Progenitor cell of endocrine pancreas (in vitro differentiated cells): ENCODE results near the gene FIBIN. TPM values are rescaled to one million over a fixed set of nuclear protein-coding genes. Genes with fewer than 3 reads are reported as not detected.

Source experiments
- DNase-seq: peaks from one replicate; pipeline ENCODE4 v3.0.0; 2021; ENCODE audit warnings: low spot score; ENCODE audit not compliant: unreplicated experiment
- H3K27ac Mint-ChIP-seq: 2 replicates; pipeline ENCODE4 v1.8.0; 2021; ENCODE audit warnings: mild to moderate bottlenecking, moderate library complexity, mixed read lengths
- H3K27me3 Mint-ChIP-seq: 2 replicates; pipeline ENCODE4 v1.8.0; 2021; ENCODE audit warnings: mixed read lengths
- H3K36me3 Mint-ChIP-seq: 2 replicates; pipeline ENCODE4 v1.8.0; 2022; ENCODE audit warnings: mixed read lengths; ENCODE audit not compliant: insufficient read depth
- H3K4me1 Mint-ChIP-seq: 2 replicates; pipeline ENCODE4 v1.8.0; 2021; ENCODE audit warnings: low read depth, mixed read lengths
- H3K4me3 Mint-ChIP-seq: 2 replicates; pipeline ENCODE4 v1.8.0; 2021; ENCODE audit warnings: low read depth, mild to moderate bottlenecking, moderate library complexity, mixed read lengths
- H3K9me3 Mint-ChIP-seq: 2 replicates; pipeline ENCODE4 v1.8.0; 2021; ENCODE audit warnings: low read depth, mixed read lengths
- CTCF ChIP-seq: fragments of 200-600 bp; sonication (generic); IDR thresholded peaks from one replicate; pipeline ENCODE4 v1.5.0; 2021; ENCODE audit warnings: antibody characterized with exemption, mild to moderate bottlenecking; ENCODE audit not compliant: unreplicated experiment
- total RNA-seq: library from RNA; stranded (reverse); gene quantifications from 2 replicates; pipeline ENCODE4 v1.2.1, GENCODE V29; 2021

Gene FIBIN
- total RNA-seq, 1 donor from 2014 or later, result 0.24 TPM

DNA sequence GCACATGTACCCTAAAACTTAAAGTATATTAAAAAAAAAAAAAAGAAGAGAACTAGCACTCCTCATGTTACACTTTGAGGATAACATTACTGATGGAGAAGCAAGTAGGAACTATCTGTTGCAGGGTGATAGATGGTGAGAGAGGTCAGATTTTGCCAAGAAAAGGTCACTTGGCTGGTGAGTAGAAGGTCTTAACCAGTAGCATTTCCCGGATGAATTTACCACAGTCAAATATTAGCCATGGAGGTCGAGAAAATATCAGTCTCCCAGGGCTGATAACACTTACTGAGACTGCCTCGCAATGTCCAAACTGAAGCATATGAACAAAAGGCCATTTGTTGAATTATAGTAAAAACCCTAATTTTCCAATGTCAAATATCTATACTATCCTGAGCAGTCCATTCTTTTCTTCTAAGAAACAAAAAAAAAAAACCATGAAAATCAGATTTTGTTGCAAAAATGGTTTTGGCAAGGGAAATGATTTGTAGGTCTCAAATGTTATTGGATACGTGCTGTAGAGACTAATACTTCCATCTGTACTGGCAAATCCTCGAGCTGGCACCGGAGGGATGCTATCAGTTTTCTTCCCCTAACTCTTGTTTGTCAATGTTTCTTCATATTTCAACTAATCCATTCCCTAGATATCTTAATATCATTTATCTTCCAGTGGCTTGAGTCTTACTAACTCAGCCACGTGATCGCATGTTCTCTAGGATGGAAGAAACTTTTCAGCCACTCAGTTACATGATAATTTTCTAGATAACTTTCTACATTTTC is 32.2 kb downstream of the FIBIN start:
- Mint-ChIP-seq H3K9me3 (no peaks in the 10 kb centered on the region), H3K27ac (peak overlapping the region; percentile 62), H3K4me3 (no peak overlapping the region), H3K27me3 (no peaks in the 10 kb centered on the region), H3K4me1 (peaks cover 15% of the 10 kb centered on the region), H3K36me3 (no peaks in the 10 kb centered on the region)
- no peak for DNase-seq
- no peak for TF ChIP-seq CTCF

DNA sequence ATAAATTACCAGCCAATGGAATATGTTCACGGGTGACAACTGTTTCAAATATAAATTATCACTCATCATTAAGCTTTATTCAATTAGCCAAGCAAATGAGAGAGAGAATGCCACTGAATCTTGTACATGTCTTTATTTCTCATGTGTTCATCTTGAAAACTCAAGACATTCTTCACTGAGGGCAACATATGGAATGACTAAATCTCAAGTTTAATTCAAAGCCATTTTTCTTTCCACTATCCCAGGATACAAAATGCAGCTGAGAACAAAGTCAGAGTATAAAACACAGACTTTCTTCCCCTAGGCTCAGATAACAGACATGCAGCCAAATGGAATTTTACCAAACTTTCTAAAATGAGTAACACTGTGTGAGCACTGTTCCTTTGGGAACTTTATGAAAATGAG is 34.7 kb downstream of the FIBIN start:
- Mint-ChIP-seq H3K27me3 (no peaks in the 10 kb centered on the region), H3K4me3 (no peak overlapping the region), H3K27ac (no peak overlapping the region), H3K4me1 (peaks cover 15% of the 10 kb centered on the region), H3K36me3 (no peaks in the 10 kb centered on the region), H3K9me3 (no peaks in the 10 kb centered on the region)
- TF ChIP-seq CTCF, result no peak
- no peak for DNase-seq

DNA sequence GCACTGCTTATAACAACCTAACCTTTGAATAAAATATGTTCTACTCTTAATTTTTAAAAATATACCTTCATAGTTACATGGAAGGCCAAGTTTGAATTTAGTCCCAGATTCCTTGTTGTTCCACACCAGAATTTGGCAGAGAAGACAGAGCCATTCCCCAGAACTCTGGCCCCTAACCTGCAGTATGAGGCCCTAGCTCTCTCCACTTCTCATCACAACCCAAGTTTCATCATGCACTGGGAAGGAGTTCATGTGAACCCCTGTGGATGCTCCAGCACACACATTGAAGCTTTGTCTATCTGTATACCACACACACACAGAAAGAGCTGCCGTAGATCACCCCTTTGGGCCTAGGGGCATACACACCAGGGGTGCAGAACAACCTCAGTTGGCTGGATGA is 36.1 kb downstream of the FIBIN start:
- Mint-ChIP-seq H3K27ac (no peak overlapping the region), H3K27me3 (no peaks in the 10 kb centered on the region), H3K4me1 (peaks cover 12% of the 10 kb centered on the region), H3K36me3 (no peaks in the 10 kb centered on the region), H3K9me3 (peaks cover 7% of the 10 kb centered on the region), H3K4me3 (no peak overlapping the region)
- DNase-seq, result no peak
- no peak for TF ChIP-seq CTCF

DNA sequence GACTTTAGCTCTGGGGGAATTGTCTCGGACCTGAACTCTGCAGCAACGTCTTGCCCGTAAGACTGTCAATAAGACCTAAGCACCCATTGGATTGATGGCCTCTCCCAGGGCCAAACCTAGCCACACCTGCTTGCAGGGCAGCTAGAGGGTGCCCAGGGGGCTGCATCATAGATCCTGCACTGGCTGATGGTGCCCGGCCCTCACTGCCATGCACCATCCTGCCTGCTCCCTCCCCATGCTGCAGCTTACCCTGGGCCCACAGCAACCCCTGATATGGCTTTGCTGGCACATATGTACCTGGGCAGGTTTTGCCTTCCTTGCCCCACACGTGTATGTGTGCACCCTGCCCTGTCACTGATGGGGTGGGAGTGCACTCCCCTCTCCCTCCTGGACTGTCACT is 37.8 kb downstream of the FIBIN start:
- DNase-seq, result no peak
- Mint-ChIP-seq H3K27me3 (no peaks in the 10 kb centered on the region), H3K4me3 (no peak overlapping the region), H3K4me1 (no peaks in the 10 kb centered on the region), H3K9me3 (peaks cover 21% of the 10 kb centered on the region), H3K27ac (no peak overlapping the region), H3K36me3 (no peaks in the 10 kb centered on the region)
- no peak for TF ChIP-seq CTCF

GRCh38 chr11:27039873-27040272 is 46.0 kb downstream of the FIBIN start:
- no peak for DNase-seq
- H3K4me1 Mint-ChIP-seq, result no peaks in the 10 kb centered on the region

More at GRCh38 chr11:27039873-27040272, 46.0 kb downstream of the FIBIN start:
- peaks cover 41% of the 10 kb centered on the region for H3K9me3 Mint-ChIP-seq
- H3K27ac Mint-ChIP-seq, result no peak overlapping the region
- H3K36me3 Mint-ChIP-seq, result peaks cover 4% of the 10 kb centered on the region
- no peak for TF ChIP-seq CTCF
- no peak overlapping the region for H3K4me3 Mint-ChIP-seq
- no peaks in the 10 kb centered on the region for H3K27me3 Mint-ChIP-seq
